Smooth muscle cell (in vitro differentiated cells): ENCODE measurements around the gene C19orf18. TPM values are rescaled to one million over a fixed set of nuclear protein-coding genes. Genes with fewer than 3 reads are reported as not detected.
A peak's percentile ranks its signal among the peaks of the same experiment; 100 is the strongest.

Experiments used
- DNase-seq: peaks from one replicate; lab custom pipeline; 2025; ENCODE audit not compliant: unreplicated experiment; lab: John Stamatoyannopoulos, UW
- H2AFZ ChIP-seq: fragments of 200-600 bp; sonication (generic); 2 replicates; pipeline ENCODE4 v1.6.0; 2016; ENCODE audit warnings: antibody characterized with exemption, low read depth, mild to moderate bottlenecking
- H3F3A ChIP-seq: fragments of 200-600 bp; sonication (generic); 2 replicates; pipeline ENCODE4 v1.6.0; 2017; ENCODE audit warnings: antibody characterized with exemption, low read depth
- H3K27ac ChIP-seq: fragments of 200-600 bp; sonication (generic); 2 replicates; pipeline ENCODE4 v1.5.1; 2016; ENCODE audit warnings: low read depth, mild to moderate bottlenecking
- H3K27me3 ChIP-seq: fragments of 200-600 bp; sonication (generic); 2 replicates; pipeline ENCODE4 v1.6.1; 2016; ENCODE audit warnings: low read depth, mild to moderate bottlenecking
- H3K36me3 ChIP-seq: fragments of 200-600 bp; sonication (generic); 2 replicates; pipeline ENCODE4 v1.5.1; 2016; ENCODE audit warnings: low read depth
- H3K4me1 ChIP-seq: fragments of 200-600 bp; sonication (generic); 2 replicates; pipeline ENCODE4 v1.5.1; 2016; ENCODE audit warnings: low read depth
- H3K4me2 ChIP-seq: fragments of 200-600 bp; sonication (generic); 2 replicates; pipeline ENCODE4 v1.6.0; 2016; ENCODE audit warnings: mild to moderate bottlenecking
- H3K4me3 ChIP-seq: fragments of 200-600 bp; sonication (generic); 2 replicates; pipeline ENCODE4 v1.5.1; 2016; ENCODE audit warnings: mild to moderate bottlenecking
- H3K79me2 ChIP-seq: fragments of 200-600 bp; sonication (generic); 2 replicates; pipeline ENCODE4 v1.6.0; 2016; ENCODE audit warnings: low read depth, mild to moderate bottlenecking
- H3K9ac ChIP-seq: fragments of 200-600 bp; sonication (generic); 2 replicates; pipeline ENCODE4 v1.6.0; 2016; ENCODE audit warnings: low read depth
- H3K9me3 ChIP-seq: fragments of 200-600 bp; sonication (generic); replicated peaks from 2 replicates; pipeline ENCODE4 v1.5.1; 2016; ENCODE audit warnings: low read depth
- H4K20me1 ChIP-seq: fragments of 200-600 bp; sonication (generic); 2 replicates; pipeline ENCODE4 v1.6.0; 2016; ENCODE audit warnings: low read depth
- CTCF ChIP-seq: fragments of 200-600 bp; sonication (generic); IDR thresholded peaks from 2 replicates; pipeline ENCODE4 v1.5.1; 2017; ENCODE audit warnings: borderline replicate concordance, mild to moderate bottlenecking, antibody characterized with exemption; ENCODE audit not compliant: insufficient read depth, poor library complexity, severe bottlenecking
- WGBS: methylation state at CpG from one replicate; pipeline ENCODE4 v1.1.7; 2016; ENCODE audit warnings: low lambda C conversion rate; 5-methylcytosine and 5-hydroxymethylcytosine counted together
- polyA plus RNA-seq: library from polyadenylated mRNA; unstranded; fragments of >200 nt; fragmentation: Nextera tagmentation; extraction: Ambion mirVana; gene quantifications from 2 replicates; pipeline ENCODE4 v1.2.1, GENCODE V29; 2016
- total RNA-seq: library from RNA; depleted of rRNA; stranded (reverse); fragments of >200 nt; gene quantifications from 2 replicates; pipeline ENCODE4 v1.2.3, GENCODE V29; 2014

Gene C19orf18
- total and polyA plus RNA-seq, 2 experiments from 2014 or later = 0.67 to 2.1 TPM

- Histone ChIP-seq H3F3A (no peaks in the 10 kb centered on the region), H4K20me1 (no peaks in the 10 kb centered on the region), H3K9me3 (peaks cover 5% of the 10 kb centered on the region), H3K9ac (no peak overlapping the region), H3K4me1 (peaks cover 5% of the 10 kb centered on the region), H3K4me3 (no peak overlapping the region), H3K27me3 (no peaks in the 10 kb centered on the region), H3K27ac (no peak overlapping the region), H3K79me2 (peaks cover 33% of the 10 kb centered on the region), H3K36me3 (peaks cover 27% of the 10 kb centered on the region), H3K4me2 (no peak overlapping the region), H2AFZ (no peak overlapping the region)
- no peak for TF ChIP-seq CTCF
- DNase-seq = no peak
- WGBS = 97% methylated on average over 3 of the region's 3 CpGs
These were observed 32.7 kb downstream of the C19orf18 start for GRCh38 chr19:57941593-57941992.

- peaks cover 19% of the 10 kb centered on the region for H3K79me2 ChIP-seq
- no peak for TF ChIP-seq CTCF
- no peak overlapping the region for H3K27ac ChIP-seq
- peaks cover 7% of the 10 kb centered on the region for H3K36me3 ChIP-seq
- H3K4me2 ChIP-seq = no peak overlapping the region
- no peaks in the 10 kb centered on the region for H3K4me1 ChIP-seq
- no peak overlapping the region for H3K9ac ChIP-seq
- peak overlapping the region; percentile 97 for H3K4me3 ChIP-seq
- WGBS = 92% methylated on average over 12 of the region's 12 CpGs
- no peaks in the 10 kb centered on the region for H3K9me3 ChIP-seq
- H2AFZ ChIP-seq = no peak overlapping the region
- no peaks in the 10 kb centered on the region for H4K20me1 ChIP-seq
- H3F3A ChIP-seq = no peaks in the 10 kb centered on the region
- H3K27me3 ChIP-seq = no peaks in the 10 kb centered on the region
- DNase-seq = no peak
These were observed 38.6 kb downstream of the C19orf18 start for GRCh38 chr19:57935731-57936130.

- DNase-seq = peak; percentile 3
- TF ChIP-seq CTCF = no peak
- WGBS = 1% methylated on average over 54 of the region's 54 CpGs
- Histone ChIP-seq H3K4me2 (peak within 1 kb of the TSS; percentile 93), H3K27ac (no peak within 1 kb of the TSS), H4K20me1 (no peaks in the 10 kb centered on the region), H2AFZ (peak within 1 kb of the TSS; percentile 87), H3K4me3 (peak within 1 kb of the TSS; percentile 97), H3K4me1 (no peaks in the 10 kb centered on the region), H3K79me2 (peaks cover 19% of the 10 kb centered on the region), H3K36me3 (peaks cover 13% of the 10 kb centered on the region), H3K9me3 (no peaks in the 10 kb centered on the region), H3F3A (no peaks in the 10 kb centered on the region), H3K9ac (peak within 1 kb of the TSS; percentile 77), H3K27me3 (no peaks in the 10 kb centered on the region)
These were observed 39.3 kb downstream of the C19orf18 start, which contains the start of gene ZNF418 for GRCh38 chr19:57934820-57935665. TSS of gene ZNF418 (minus strand) at chr19:57935402. CDS start at chr19:57933822, 1,580 bp downstream.

- H3K4me3 ChIP-seq = no peak overlapping the region
- H3K36me3 ChIP-seq = peaks cover 46% of the 10 kb centered on the region
- TF ChIP-seq CTCF = no peak
- no peak overlapping the region for H2AFZ ChIP-seq
- no peak overlapping the region for H3K4me2 ChIP-seq
- no peaks in the 10 kb centered on the region for H4K20me1 ChIP-seq
- WGBS = 98% methylated on average over 4 of the region's 4 CpGs
- peaks cover 16% of the 10 kb centered on the region for H3K79me2 ChIP-seq
- no peaks in the 10 kb centered on the region for H3K4me1 ChIP-seq
- H3K9me3 ChIP-seq = peaks cover 31% of the 10 kb centered on the region
- no peak for DNase-seq
- H3K27me3 ChIP-seq = no peaks in the 10 kb centered on the region
- H3F3A ChIP-seq = no peaks in the 10 kb centered on the region
- no peak overlapping the region for H3K9ac ChIP-seq
- H3K27ac ChIP-seq = no peak overlapping the region
These were observed 46.7 kb downstream of the C19orf18 start for GRCh38 chr19:57927587-57927986.
